Limb (tissue), 2 donors: ENCODE results near the gene KCTD15.

Experiments used
- DNase-seq, 2 donors: peaks; one replicate each; pipeline ENCODE4 v3.0.0-alpha.2; 2016; ENCODE audit errors: extremely low spot score in 2 of 2

Gene KCTD15, protein sequence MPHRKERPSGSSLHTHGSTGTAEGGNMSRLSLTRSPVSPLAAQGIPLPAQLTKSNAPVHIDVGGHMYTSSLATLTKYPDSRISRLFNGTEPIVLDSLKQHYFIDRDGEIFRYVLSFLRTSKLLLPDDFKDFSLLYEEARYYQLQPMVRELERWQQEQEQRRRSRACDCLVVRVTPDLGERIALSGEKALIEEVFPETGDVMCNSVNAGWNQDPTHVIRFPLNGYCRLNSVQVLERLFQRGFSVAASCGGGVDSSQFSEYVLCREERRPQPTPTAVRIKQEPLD

DNA sequence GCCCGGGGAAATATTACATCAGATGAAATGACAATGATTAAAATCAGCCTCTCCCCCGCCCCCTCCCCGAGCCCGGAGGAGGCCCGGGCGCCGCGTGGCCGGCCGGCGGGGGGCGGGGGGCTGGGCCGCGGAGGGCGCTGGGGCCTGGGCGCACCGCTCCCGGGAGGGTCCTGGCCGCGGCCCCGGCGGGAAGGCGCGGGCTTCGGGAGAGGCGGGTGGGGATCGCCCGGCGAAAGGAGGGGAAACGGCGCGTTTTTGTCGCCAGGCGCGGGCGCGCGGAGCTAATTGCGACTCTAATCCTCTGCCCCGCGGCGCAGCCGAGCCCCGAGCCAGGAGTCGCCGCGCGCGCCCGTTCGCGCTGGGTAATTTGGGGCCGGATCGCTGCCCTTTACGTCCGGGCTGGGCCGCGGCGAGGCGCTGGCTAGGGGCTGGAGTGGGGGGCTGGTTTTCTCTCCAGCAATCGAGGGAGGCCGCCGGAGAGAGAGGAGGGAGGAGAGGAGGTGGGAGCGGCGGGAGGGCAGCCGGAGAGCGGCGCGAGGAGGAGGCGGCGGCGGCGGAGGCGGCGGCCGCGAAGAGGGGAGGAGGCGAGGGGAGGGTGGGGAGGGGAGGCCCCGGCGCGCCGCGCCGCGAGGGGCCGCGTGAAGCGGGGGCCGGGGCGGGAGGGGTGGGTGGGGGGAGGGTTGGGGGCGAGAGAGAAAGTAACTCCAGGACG lies at the start of gene KCTD15:
KCTD15 (plus strand) TSS at position 707 of the 712 bp plus-strand sequence. CDS start 3,585 bp downstream, outside the sequence.
- peak; percentile 59 to 84 for DNase-seq

- no peak for DNase-seq
Observed at GRCh38 chr19:33747273-33747672, 49.4 kb upstream of the KCTD15 start.

- no peak for DNase-seq
Observed at GRCh38 chr19:33748231-33748630, 48.4 kb upstream of the KCTD15 start.

DNA sequence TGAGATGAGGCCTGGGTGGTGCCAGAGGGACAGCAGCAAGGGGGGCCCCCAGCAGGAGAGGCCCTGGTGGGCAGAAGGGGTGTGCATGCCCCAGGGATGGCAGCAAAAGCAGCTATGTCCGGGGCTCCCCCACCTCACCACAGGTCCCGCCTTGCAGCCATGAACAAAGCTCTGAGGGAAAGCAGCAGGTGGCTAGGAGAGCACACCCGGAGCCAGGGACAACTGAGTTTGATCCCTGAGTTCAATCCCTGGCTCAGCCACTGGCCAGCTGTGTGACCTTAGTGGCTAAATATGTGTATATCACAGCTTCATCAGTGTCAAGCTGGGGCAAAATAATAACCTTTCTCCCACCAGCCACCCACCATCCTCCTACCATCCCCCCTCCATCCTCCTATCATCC lies 47.7 kb upstream of the KCTD15 start:
- DNase-seq: no peak

DNA sequence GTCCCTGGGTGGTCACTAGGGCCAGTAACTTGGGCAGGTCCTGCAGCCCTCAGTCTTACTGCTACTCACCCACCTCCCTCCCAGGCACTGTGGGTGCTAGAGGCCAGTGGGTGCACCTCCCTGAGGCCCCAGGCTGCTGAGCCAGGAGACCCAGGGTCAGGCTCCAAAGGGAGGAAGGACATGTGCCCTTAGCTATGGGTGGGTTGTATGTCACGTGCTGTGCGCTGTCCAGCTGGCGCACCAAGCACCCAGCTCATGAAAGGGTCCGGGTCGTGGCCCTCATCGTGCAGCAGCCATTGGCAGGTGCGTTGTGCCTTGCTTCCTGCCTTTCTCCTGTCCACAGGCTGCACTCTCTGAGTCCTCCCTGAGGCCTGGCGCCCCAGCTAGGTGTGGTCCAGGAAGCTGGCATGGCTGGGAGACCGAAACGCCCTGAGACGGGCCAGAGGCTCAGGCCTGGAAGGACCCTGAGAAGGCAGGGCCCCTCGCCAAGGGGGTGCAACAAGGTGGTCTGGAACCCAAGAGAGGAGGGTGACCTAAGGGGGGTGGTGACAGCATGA lies 47.0 kb upstream of the KCTD15 start:
- DNase-seq: no peak

- no peak for DNase-seq
Observed at GRCh38 chr19:33750587-33751435, 45.9 kb upstream of the KCTD15 start.

- DNase-seq: no peak
Observed at GRCh38 chr19:33751436-33751770, 45.3 kb upstream of the KCTD15 start.

GRCh38 chr19:33752018-33752800 lies 44.5 kb upstream of the KCTD15 start:
- DNase-seq: no peak

DNA sequence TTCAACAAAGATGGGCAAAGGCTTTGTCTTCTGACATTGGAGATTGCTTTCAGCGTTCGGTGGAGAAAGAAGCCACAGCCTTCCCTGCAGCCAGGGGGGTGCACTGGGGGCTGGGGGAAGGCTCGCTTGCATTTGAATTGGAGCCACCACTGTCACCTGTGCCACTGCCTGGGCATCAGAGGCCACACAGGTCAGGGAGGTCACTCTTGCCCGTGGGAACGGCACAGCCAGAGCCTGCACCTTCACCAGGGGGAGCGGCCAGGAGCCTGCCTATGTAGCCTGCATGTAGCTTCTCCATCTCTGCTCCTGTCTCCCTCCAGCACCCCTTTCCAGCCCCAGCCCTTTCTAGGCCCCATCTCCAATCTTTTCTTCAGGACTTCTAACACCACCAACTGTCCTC lies 43.7 kb upstream of the KCTD15 start:
- DNase-seq: no peak

GRCh38 chr19:33754361-33754760 lies 42.3 kb upstream of the KCTD15 start:
- DNase-seq: no peak

GRCh38 chr19:33755099-33756035 lies 41.3 kb upstream of the KCTD15 start:
- DNase-seq: no peak

- DNase-seq: no peak
Observed at GRCh38 chr19:33756177-33756576, 40.5 kb upstream of the KCTD15 start.

DNA sequence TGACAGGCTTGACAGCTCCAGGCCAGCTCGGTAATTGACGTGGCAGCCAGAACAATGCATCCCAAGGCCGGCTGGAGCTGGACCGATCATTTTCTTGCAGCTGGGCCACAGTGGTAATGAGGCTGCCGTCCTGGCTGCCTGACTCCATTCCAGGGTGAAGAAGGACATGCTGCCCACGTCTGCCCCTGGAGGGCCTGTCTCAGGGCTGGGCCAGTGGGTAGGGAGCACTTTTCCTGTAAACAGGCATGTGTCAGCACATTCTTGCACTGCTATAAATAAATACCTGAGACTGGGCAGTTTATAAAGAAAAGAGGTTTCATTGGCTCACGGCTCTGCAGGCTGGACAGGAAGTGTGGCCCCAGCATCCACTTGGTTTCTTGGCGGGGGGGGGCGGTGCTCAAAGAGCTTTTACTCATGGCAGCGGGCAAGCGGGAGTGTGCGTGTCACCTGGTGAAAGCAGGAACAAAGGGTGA lies 38.1 kb upstream of the KCTD15 start:
- no peak for DNase-seq

DNA sequence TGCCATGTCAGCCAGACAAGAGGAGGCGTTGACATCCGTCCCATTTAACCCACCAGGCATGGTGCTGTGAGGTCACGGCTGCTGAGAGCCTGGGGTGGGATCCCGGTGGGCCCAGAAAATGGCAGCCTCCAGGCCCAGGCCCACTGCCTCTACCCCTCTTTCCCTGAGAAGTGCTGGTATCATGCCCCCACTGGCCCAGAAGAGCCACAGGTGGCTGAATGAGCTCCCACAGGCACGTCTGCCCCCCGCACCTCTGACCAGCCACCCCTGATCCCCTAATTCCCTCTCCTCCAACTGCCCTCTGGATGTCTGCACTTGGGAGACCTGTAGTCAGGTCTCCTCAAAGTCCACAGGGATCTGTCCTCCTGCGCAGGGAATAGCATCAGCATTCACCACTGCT lies 37.3 kb upstream of the KCTD15 start:
- no peak for DNase-seq

GRCh38 chr19:33763633-33764371 lies 32.9 kb upstream of the KCTD15 start:
- no peak for DNase-seq

- no peak for DNase-seq
Observed at GRCh38 chr19:33766623-33767022, 30.0 kb upstream of the KCTD15 start.

- DNase-seq: peak; percentile 32 to 78
Observed at GRCh38 chr19:33767898-33768413, 28.7 kb upstream of the KCTD15 start.

DNA sequence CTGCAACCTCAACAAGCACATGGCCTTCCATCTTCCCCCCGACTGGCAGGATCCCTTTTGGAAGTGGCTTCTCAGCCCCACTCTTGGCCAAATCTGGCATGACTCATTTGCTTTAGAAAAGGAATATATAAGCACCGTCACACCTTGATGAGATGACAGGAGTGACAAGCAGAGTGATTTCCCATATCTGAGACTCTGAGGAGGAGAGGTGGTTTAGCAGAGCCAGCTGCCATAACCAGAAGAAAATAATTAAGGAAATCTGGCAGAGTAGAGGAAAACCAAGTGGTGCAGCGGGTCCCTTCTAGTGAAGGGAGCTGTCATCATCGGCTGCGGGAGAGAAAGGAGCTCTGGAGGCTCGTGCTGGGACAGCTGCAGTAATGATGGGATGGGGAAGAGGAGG lies 27.5 kb upstream of the KCTD15 start:
- no peak for DNase-seq

DNA sequence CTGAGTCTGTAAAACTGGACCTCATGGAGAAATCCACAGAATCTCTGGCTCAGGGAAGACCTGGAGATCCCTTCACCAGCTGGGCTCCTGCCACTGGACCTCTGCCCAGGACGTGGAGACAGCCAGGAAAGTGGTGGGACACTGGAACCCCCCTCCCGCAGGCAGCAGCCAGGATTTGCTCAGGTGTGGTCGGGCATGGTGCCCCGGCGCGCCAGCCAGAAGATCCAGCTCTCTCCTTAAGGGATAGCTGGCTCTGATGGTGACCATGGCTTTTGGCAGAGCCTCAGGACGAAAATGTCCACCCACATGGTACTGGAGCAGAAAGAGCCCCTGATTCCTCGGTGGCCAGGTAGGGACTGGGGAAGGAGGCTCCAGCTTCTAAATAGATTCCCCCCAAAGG lies 26.6 kb upstream of the KCTD15 start:
- DNase-seq: no peak
